Pons (tissue), 1 donor: ENCODE results near the gene CRTC3.
"Not testable (repeated sequence)": the region's sequence is repeated elsewhere in the genome, so short reads cannot be mapped to it uniquely, and the experiment has no call there.

Experiments
- DNase-seq: peaks from one replicate; pipeline ENCODE4 v3.0.0-alpha.2; 2016; ENCODE audit warnings: low spot score

CRTC3 gene, protein sequence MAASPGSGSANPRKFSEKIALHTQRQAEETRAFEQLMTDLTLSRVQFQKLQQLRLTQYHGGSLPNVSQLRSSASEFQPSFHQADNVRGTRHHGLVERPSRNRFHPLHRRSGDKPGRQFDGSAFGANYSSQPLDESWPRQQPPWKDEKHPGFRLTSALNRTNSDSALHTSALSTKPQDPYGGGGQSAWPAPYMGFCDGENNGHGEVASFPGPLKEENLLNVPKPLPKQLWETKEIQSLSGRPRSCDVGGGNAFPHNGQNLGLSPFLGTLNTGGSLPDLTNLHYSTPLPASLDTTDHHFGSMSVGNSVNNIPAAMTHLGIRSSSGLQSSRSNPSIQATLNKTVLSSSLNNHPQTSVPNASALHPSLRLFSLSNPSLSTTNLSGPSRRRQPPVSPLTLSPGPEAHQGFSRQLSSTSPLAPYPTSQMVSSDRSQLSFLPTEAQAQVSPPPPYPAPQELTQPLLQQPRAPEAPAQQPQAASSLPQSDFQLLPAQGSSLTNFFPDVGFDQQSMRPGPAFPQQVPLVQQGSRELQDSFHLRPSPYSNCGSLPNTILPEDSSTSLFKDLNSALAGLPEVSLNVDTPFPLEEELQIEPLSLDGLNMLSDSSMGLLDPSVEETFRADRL

GRCh38 chr15:90529371-90530249 is at the start of gene CRTC3:
CRTC3 (plus strand) TSS chr15:90529923; CDS start chr15:90530072, 149 bp downstream.
- DNase-seq, result no peak

DNA sequence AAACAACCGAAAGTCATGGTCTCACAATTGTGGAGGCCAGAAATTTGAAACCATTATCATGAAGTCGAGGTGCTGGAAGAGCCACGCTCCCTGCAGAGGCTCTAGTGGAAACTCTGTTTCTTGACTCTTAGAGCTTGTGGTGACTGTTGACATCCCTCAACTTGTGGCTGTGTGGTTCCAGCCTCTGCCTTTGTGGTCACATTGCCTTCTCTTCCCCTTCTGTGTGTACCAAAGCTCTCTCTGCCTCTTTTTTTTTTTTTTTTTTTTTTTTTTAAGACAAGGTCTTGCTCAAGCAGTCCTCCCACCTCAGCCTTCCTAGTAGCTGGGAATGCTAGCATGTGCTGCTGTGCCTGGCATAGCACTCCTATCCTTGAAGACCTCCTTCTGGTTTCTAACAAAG is 48.7 kb upstream of the CRTC3 start:
- no peak for DNase-seq

- peak; percentile 92 for DNase-seq
Measured at GRCh38 chr15:90482124-90483011, 47.4 kb upstream of the CRTC3 start.

- DNase-seq, result peak; percentile 86
Measured at GRCh38 chr15:90483012-90483307, 46.8 kb upstream of the CRTC3 start.

GRCh38 chr15:90483637-90484036 is 46.1 kb upstream of the CRTC3 start:
- DNase-seq, result no peak

DNA sequence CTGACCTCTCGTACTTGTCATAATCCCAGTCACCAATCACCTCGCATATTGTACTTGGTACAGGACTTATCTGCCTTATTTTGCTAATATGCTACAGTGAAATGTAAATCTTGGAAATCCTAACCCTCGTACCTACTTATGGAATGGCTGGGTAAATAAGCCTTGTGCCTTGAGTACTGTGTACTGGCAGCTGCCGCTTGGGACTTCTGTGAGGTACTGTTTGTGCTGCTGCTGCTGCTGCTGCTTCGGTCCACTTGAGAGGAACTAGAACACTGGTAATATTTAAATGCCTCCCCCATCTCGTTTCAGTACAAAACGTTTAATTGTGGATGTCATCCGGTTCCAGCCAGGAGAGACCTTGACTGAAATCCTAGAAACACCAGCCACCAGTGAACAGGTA is 42.5 kb upstream of the CRTC3 start:
- no peak for DNase-seq

DNA sequence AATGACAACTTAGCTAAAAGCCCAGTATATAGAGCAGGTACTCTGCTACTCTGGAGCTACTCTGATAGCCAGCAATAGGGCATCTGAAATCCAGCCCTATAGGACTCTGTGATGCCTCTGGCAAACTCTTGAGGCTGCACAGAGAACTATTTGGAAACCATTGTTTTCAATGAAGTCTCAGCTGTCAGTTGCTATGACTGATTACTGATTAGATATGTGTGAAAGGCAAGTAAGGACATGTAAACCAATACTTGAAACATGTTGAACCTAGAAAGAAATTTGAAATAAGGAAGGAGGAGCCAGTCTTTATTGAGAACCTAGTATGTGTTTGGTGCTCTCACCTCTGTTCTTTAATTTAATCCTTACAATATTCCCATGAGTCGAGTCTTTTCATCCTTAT is 40.2 kb upstream of the CRTC3 start:
- no peak for DNase-seq

DNA sequence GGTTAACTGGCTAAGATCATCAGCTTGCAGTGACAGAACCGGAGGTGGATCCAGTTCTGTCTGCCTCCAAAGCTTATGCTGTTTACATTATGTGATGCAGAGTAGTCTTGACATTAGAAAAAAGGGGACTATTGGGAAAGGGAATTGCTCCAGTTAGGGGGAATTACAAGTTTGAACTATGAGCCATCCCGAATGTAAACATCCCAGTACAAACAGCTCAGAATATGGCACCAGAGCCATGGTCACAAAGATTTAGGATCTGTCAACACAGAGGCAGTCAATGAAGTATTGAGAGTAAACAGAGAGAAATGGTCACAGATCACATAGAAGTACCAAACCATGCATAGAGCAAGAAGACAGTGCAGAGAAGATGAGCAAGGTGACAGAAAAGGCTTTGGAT is 39.8 kb upstream of the CRTC3 start:
- DNase-seq, result no peak

GRCh38 chr15:90493647-90494046 is 36.1 kb upstream of the CRTC3 start:
- no peak for DNase-seq

DNA sequence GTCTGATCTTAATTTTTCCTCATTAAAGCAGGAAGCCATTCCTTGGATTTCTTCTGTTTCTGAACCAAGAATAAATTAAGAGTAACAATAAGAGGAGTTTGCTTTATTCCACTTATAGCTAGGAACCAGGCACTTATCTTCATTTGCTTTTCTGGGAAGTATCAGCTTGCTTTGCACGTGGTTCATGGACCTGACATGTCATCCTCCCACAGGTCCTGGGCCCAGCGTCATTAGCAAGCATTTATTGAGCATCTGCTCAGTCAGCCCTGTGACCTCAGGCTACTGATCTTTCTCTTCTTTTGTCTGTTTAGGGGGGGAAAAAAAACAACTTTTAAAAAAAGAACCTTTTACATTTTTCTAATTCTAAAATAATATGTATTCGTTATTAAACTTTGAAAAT is 34.7 kb upstream of the CRTC3 start:
- no peak for DNase-seq

- peak; percentile 31 for DNase-seq
Measured at GRCh38 chr15:90496791-90497190, 32.9 kb upstream of the CRTC3 start.

GRCh38 chr15:90497376-90497775 is 32.3 kb upstream of the CRTC3 start:
- no peak for DNase-seq

DNA sequence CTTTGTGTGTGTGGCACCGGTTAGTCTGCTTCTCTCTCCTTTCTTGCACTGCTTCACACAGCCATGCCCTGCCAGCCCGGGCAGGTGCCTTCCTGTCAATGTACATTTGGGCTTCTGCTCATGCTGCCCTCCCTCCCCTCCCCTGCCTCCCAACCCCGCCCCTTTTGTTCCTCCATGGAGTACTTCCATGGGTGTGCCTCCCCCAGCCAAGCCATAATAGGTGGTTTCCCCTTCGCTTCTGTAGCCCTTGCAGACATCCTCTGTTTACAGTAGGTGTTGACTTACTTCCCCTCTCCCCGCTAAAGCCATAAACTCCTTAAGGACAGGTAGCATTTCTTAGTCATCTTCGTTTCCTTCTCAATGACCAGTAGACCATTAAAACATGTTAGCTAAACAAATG is 31.8 kb upstream of the CRTC3 start:
- DNase-seq, result no peak

- no peak for DNase-seq
Measured at GRCh38 chr15:90500171-90500570, 29.6 kb upstream of the CRTC3 start.

DNA sequence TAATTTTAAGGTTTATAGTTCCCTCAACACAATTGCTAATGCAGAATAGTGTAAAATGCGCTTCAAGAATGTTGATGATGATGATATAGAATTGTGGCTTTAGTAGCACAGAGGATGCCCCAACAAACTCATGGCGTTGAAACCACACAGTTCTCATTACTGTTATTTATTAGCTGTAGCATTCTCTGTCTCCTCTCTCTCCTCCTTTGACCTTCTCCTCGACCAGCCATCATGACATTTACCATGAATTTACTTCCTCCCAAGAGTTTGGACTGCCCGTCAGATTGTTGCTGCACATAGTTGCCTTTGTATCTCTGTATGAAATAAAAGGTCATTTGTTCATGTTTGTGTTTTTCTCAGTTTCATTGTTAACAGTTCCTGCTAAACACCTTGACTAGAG is 27.8 kb upstream of the CRTC3 start:
- no peak for DNase-seq

DNA sequence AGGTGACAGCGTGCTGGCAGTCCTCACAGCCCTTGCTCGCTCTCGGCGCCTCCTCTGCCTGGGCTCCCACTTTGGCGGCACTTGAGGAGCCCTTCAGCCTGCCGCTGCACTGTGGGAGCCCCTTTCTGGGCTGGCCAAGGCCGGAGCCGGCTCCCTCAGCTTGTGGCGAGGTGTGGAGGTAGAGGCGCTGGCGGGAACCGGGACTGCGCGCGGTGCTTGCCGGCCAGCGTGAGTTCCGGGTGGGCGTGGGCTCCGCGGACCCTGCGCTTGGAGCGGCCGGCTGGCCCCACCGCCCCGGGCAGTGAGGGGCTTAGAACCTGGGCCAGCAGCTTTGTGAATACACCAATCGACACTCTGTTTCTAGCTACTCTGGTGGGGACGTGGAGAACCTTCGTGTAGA is 18.9 kb upstream of the CRTC3 start:
- DNase-seq, result not testable (repeated sequence)

DNA sequence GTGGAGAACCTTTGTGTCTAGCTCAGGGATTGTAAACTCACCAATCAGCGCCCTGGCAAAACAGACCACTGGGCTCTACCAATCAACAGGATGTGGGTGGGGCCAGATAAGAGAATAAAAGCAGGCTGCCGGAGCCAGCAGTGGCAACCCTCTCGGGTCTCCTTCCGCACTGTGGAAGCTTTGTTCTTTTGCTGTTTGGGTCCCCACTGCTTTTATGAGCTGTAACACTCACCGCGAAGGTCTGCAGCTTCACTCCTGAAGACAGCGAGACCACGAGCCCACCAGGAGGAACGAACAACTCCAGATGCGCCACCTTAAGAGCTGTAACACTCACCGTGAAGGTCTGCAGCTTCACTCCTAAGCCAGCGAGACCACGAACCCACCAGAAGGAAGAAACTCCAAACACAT is 18.5 kb upstream of the CRTC3 start:
- not testable (repeated sequence) for DNase-seq

DNA sequence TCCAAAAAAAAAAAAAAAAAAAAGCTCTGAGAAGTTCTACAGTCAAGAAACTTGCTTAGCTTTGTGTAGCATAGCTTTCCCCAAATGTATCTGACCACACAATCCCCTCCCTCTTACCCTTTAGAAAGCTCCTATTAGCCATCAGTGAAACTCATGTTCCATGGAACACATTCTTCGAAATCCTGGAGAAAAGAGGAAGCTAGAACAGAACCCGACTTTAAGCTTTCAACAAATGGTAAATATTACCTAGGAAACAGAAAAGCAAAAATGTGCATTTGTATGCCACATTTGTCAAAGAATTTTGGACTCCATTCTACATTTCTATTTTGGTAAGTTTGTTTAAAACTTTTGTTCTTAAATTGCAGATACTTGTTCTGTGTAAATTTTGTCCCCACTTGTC is 17.4 kb upstream of the CRTC3 start:
- DNase-seq, result no peak

DNA sequence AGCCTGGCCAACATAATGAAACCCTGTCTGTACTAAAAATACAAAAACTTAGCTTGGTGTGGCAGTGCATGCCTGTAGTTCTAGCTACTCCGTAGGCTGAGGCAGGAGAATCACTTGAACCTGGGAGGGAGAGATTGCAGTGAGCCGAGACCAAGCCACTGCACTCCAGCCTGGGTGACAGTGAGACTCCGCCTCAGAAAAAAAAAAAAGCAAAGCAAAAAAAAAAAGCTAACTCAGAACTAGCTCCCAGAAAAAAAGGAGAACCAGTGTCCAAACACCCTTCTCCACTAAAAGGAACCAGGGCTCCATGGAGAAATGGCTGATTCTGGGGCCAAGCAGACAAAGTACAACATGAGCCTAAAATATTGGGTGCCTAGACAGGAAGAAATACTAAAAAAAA is 16.7 kb upstream of the CRTC3 start:
- no peak for DNase-seq

GRCh38 chr15:90513448-90513847 is 16.3 kb upstream of the CRTC3 start:
- no peak for DNase-seq

DNA sequence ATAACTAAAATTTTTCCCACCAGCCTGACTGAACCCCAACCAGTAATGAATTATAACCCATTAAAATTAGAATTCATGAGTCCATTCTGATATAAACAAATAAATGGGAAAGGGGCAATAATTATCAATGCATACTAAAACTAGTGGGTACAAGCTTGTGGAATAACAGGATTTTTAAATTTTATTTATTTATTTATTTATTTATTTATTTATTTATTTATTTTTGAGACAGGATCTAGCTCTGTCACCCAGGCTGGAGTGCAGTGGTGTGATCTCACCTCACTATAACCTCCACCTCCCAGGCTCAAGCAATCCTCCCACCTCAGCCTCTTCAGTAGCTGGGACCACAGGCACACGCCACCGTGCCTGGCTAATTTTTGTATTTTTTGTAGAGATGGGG is 15.8 kb upstream of the CRTC3 start:
- not testable (repeated sequence) for DNase-seq

GRCh38 chr15:90519688-90520087 is 10.0 kb upstream of the CRTC3 start:
- no peak for DNase-seq
